ENCODE data around the gene SP2. TPM values are rescaled to one million over a fixed set of nuclear protein-coding genes. Genes with fewer than 3 reads are reported as not detected.
A peak's percentile ranks its signal among the peaks of the same experiment; 100 is the strongest.

Gene SP2
- total RNA-seq, 2 donors from 2014 or later, result 12.8 to 13.4 TPM

DNA sequence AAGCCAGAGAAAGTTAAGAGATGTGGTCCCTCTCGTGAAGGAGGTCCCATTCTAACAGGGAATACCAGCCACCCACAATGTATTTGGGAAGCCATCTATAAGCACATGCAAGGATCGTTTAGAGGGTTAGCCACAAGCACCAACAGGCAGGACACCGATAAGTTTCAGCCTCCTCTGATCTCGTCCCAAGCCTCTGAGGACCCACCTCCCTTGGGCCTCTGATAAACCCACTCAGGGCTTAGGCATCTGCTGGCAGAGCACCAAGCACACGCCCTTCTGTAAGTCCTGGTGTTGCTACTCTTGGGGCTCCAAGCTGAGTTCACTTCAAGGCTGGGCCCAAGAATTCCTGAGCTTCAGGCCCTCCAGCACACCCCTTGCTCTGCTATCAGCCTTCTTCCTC is 39.9 kb downstream of the SP2 start:
- TF ChIP-seq CTCF (conservative IDR thresholded peaks at IDR 0.05), result no peak
- Mint-ChIP-seq H3K27ac (no peak overlapping the region), H3K27me3 (ENCODE audit: insufficient read depth) (peaks cover 14% of the 10 kb centered on the region), H3K4me3 (no peak overlapping the region), H3K4me1 (no peaks in the 10 kb centered on the region), H3K36me3 (ENCODE audit: low read depth) (no peaks in the 10 kb centered on the region), H3K9me3 (peaks cover 1% of the 10 kb centered on the region)
- Histone ChIP-seq H3K36me3 (ENCODE audit: control insufficient read depth, insufficient read depth, low read length) (no peaks in the 10 kb centered on the region), H3K4me3 (ENCODE audit: low read length) (no peak overlapping the region), H3K9ac (ENCODE audit: extremely low read depth, low read length, poor library complexity, severe bottlenecking) (no peak overlapping the region), H3K9me3 (ENCODE audit: control insufficient read depth, low read length) (no peaks in the 10 kb centered on the region), H3K4me1 (ENCODE audit: control insufficient read depth, insufficient read depth, low read length) (no peaks in the 10 kb centered on the region), H3K27me3 (ENCODE audit: control insufficient read depth, insufficient read depth, low read length, poor library complexity, severe bottlenecking) (peaks cover 3% of the 10 kb centered on the region), H3K27ac (ENCODE audit: low read depth, low read length) (no peak overlapping the region)
- WGBS, 2 experiments (ENCODE audit: insufficient coverage in 1 of 2, insufficient read length in 1 of 2), result 92 to 97% methylated on average over 4 to 5 of the region's 5 CpGs
- no peak for DNase-seq

DNA sequence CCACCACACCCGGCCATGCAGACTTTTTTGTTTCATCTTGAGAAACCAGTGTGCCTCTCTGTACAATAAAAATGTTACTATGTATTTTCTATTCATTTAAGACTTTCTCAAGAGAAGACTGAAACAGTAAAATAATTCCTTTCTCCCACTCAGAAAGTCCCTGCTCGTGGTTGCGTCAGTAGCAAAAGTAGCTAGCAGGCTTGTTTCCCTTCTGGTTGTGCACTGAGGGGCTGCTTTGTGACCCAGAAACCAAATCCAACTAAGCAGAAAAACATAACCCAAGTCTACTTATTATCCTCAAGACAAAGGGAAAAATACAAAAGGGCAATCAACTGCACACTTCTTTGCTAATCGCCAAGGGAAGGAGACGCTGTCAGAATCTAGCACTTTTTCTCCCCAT is 41.9 kb downstream of the SP2 start:
- Histone ChIP-seq H3K9ac (ENCODE audit: extremely low read depth, low read length, poor library complexity, severe bottlenecking) (no peak overlapping the region), H3K4me1 (ENCODE audit: control insufficient read depth, insufficient read depth, low read length) (no peaks in the 10 kb centered on the region), H3K27me3 (ENCODE audit: control insufficient read depth, insufficient read depth, low read length, poor library complexity, severe bottlenecking) (peaks cover 3% of the 10 kb centered on the region), H3K4me3 (ENCODE audit: low read length) (no peak overlapping the region), H3K36me3 (ENCODE audit: control insufficient read depth, insufficient read depth, low read length) (no peaks in the 10 kb centered on the region), H3K9me3 (ENCODE audit: control insufficient read depth, low read length) (no peaks in the 10 kb centered on the region), H3K27ac (ENCODE audit: low read depth, low read length) (no peak overlapping the region)
- DNase-seq, result no peak
- Mint-ChIP-seq H3K4me1 (no peaks in the 10 kb centered on the region), H3K9me3 (peaks cover 5% of the 10 kb centered on the region), H3K27me3 (ENCODE audit: insufficient read depth) (peaks cover 19% of the 10 kb centered on the region), H3K27ac (no peak overlapping the region), H3K36me3 (ENCODE audit: low read depth) (no peaks in the 10 kb centered on the region), H3K4me3 (no peak overlapping the region)
- no peak for TF ChIP-seq CTCF (conservative IDR thresholded peaks at IDR 0.05)
- WGBS, 2 experiments (ENCODE audit: insufficient coverage in 1 of 2, insufficient read length in 1 of 2), result 94 to 100% methylated on average over 2 to 5 of the region's 5 CpGs

DNA sequence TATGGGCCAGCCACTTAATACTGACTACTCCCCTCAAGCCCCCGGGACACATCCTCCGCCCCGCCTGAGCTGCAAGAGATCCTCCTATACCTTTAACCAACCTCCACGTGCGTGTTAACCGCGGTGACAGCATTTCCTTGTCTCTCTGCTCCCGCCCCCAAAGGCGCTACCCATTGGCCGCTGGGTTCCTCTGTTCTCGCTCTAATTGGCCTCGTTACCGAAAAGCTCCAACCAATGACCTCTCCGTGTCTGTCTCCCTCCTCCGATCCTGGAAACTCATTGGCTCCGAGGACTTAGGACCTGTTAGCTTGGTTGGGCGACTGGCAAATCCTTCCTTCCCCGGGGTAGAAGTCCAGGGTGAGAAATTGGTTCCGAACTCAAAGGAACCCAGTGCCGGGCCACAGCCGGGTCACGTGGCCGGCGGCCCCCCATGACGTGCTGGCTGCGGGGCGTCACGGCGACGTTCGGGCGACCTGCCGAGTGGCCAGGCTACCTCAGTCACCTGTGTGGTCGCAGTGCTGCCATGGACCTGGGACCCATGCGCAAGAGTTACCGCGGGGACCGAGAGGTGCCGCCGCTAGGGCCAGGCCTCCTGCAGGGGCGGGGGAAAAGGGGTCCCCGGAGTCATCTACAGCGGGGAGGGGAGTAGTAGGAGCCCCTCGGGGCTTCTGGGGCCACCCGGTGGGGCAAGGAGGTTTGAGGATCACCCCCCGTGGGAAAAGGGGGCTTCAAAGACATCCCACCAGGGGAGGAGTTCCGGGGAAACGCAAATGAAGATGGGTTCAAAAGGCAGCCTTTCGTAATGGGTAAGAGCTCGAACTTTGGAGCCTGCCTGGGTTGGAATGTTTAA is 45.4 kb downstream of the SP2 start, which contains the start of gene PNPO:
TSS of gene PNPO (plus strand) at position 326 of the 850 bp plus-strand sequence. CDS start at position 431, 105 bp downstream.
- Mint-ChIP-seq H3K4me3 (peak within 1 kb of the TSS; percentile 57), H3K9me3 (peaks cover 5% of the 10 kb centered on the region), H3K27ac (no peak within 1 kb of the TSS), H3K36me3 (ENCODE audit: low read depth) (peaks cover 1% of the 10 kb centered on the region), H3K27me3 (ENCODE audit: insufficient read depth) (peaks cover 19% of the 10 kb centered on the region), H3K4me1 (no peaks in the 10 kb centered on the region)
- Histone ChIP-seq H3K4me1 (ENCODE audit: control insufficient read depth, insufficient read depth, low read length) (no peaks in the 10 kb centered on the region), H3K27ac (ENCODE audit: low read depth, low read length) (no peak within 1 kb of the TSS), H3K27me3 (ENCODE audit: control insufficient read depth, insufficient read depth, low read length, poor library complexity, severe bottlenecking) (peaks cover 3% of the 10 kb centered on the region), H3K36me3 (ENCODE audit: control insufficient read depth, insufficient read depth, low read length) (peaks cover 8% of the 10 kb centered on the region), H3K9me3 (ENCODE audit: control insufficient read depth, low read length) (no peaks in the 10 kb centered on the region), H3K4me3 (ENCODE audit: low read length) (peak within 1 kb of the TSS; percentile 94), H3K9ac (ENCODE audit: extremely low read depth, low read length, poor library complexity, severe bottlenecking) (peak within 1 kb of the TSS; percentile 49)
- 6 to 8% methylated on average over 30 to 50 of the region's 50 CpGs for WGBS, 2 experiments (ENCODE audit: insufficient coverage in 1 of 2, insufficient read length in 1 of 2)
- TF ChIP-seq CTCF (conservative IDR thresholded peaks at IDR 0.05), result peak; percentile 30
- peak; percentile 96 for DNase-seq

Measured in endodermal cell (in vitro differentiated cells).